GM15510 (cell line): ENCODE results near the gene CHD5.

Experiments
- POLR2A ChIP-seq: IDR thresholded peaks from 3 replicates; pipeline ENCODE4 v1.6.1; 2011; ENCODE audit warnings: borderline replicate concordance; ENCODE audit not compliant: insufficient read length; ENCODE audit errors: extremely low read depth

Gene CHD5

GRCh38 chr1:6077506-6077905 lies 102.6 kb downstream of the CHD5 start:
- no peak for TF ChIP-seq POLR2A

DNA sequence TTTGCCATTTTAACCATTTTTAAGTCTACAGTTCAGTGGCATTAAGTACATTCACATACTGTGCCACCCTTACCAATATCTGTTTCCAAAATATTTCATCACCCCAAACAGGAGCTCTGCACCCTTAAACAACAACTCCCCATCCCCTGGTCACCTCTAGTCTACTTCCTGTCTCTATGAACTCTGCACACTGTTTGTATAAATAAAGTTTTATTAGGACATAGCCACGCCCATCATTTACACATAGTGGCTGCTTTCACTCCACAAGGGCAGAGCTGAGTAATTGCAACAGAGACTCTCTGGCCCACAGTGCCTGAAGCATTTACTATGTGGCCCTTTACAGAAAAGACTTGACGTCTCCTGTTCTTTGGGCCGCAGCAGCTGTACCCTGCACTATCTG lies 104.4 kb downstream of the CHD5 start:
- TF ChIP-seq POLR2A, result no peak

GRCh38 chr1:6074192-6074901 lies 105.8 kb downstream of the CHD5 start:
- no peak for TF ChIP-seq POLR2A

- no peak for TF ChIP-seq POLR2A
Measured at GRCh38 chr1:6073480-6074053, 106.6 kb downstream of the CHD5 start.

- TF ChIP-seq POLR2A, result no peak
Measured at GRCh38 chr1:6072774-6073479, 107.2 kb downstream of the CHD5 start.

DNA sequence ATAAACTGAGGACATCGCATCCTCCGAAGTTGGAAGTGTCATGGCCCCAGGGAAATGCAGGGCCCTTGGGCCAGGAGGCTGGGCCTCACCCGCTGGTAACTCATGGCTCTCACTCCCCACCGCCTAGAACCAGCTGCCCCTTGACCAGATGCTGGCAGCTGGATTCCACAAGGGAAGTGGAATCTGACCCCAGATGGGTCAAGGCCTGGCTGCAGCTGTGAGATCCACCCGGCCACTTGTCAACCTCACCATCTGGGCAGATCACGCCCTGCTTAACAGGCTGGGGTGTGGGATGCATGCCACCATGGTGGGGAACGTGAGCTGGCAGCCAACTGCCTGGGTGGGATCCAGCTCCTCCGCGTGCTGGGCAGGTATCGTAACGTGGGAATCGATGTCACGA lies 108.9 kb downstream of the CHD5 start:
- TF ChIP-seq POLR2A, result no peak

DNA sequence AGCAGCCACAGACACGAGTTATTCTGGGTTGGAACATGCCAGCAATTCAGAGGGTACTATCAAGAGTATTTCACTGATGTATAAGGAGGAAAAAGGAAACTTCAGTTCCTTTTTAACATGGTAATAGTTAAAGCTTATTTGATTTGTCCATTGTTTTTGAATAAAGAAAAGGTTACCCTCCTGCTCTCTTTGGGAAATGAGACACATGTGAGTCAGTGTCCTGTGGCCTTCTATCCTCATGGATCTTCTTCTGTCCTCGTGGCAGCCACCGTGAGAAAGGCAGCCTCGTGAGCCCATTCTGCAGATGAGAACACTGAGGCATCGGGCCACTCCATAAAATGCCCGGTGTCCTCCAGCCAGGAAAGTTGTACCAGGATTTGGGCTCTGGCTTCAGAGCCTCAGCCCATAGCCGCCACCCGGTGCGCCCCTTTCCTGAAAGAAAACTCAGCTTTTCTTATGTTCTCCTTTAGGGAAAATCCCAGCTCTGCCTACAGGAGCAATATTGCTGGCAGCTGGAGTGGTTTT lies 109.6 kb downstream of the CHD5 start:
- no peak for TF ChIP-seq POLR2A

DNA sequence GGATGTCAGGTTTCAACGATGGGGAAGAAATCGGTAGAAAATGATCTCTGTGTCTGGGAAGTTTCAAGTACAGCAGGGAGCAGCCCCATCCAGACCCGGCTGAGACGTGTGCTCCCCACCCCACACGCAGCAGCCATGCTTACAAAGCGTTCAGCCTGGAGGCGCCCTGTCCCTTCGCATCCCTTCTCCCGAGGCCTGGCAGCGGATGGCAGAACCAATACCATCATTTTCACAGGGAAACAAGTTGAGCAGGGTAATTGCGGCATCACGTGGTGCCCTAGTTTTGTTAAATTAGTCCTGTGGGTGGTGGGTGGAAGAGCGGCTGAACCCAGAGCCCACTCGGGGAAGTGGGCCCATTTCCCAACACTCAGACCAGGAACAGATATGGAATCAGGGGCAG lies 110.5 kb downstream of the CHD5 start:
- TF ChIP-seq POLR2A, result no peak

DNA sequence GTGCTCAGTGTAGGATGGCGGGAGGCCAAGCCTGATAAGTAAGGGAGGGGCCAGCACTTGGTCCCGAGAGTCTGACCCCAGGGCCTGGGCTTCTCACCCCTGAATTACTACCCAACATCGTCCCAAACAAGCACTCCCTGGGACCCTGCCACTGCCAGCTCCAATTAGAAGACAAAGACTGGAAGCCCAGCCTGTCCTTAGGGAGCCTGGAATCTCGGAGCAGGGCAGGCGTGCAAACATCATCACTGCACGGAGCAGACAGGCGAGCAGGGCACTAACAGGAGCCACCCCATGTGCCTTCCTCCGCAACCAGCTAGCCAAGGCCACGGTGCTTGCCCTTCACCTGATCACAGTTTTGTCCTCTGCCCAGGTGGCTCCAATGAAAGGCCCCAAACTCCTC lies 111.2 kb downstream of the CHD5 start:
- TF ChIP-seq POLR2A, result no peak

DNA sequence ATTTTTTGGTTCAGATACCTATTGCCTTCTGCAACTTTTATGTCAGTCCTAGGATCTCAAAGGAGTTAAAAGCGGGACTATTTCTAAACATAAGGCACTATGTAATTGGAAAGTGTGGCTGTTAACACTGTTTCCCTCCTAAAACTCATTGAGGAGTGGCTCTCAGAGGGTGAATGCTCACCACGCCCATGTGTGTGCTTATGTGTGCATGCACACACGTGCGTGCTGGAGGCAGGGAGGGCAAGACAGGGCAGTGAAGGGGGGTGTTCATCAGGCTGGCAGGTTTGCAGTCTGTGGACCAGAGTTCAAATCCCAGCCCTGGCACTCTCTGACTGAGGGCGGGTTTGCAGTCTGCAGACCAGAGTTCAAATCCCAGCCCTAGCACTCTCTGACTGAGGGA lies 112.0 kb downstream of the CHD5 start:
- TF ChIP-seq POLR2A, result no peak

DNA sequence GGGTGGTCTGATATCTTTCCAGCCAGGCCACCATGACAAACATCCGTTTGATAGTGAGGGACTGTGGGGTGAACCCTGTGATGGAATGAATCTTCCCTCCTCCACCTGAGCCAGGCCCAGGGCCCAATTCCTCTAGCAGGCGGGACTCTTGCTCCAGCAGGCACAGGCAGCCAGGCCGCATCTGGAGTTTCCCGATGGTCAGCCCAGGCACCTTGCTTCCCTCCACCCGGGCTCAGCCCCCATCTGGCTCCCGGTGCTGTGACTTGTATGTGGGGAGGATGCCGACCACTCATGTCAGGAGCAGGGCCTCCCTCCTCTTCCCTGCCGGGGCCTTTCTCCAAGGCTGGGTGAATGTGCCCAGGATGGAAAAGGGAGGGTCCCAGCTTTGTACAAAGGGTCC lies 113.4 kb downstream of the CHD5 start:
- TF ChIP-seq POLR2A, result no peak

GRCh38 chr1:6065093-6065858 lies 114.8 kb downstream of the CHD5 start:
- no peak for TF ChIP-seq POLR2A

GRCh38 chr1:6062670-6063069 lies 117.5 kb downstream of the CHD5 start:
- TF ChIP-seq POLR2A, result no peak

GRCh38 chr1:6059866-6060265 lies 120.3 kb downstream of the CHD5 start:
- no peak for TF ChIP-seq POLR2A
